SK-N-MC (cell line): ENCODE measurements around the gene VSIR.

Source experiments
- EZH2 ChIP-seq: fragments of 200-600 bp; sonication (generic); IDR thresholded peaks from one replicate; pipeline ENCODE4 v1.6.1; 2017; ENCODE audit warnings: antibody characterized with exemption
- POLR2AphosphoS5 ChIP-seq: IDR thresholded peaks from 2 replicates; pipeline ENCODE4 v1.6.1; 2012; ENCODE audit warnings: mild to moderate bottlenecking, low read depth, low read length, borderline replicate concordance

- TF ChIP-seq POLR2AphosphoS5 (no peak), EZH2 (no peak)
Measured at GRCh38 chr10:71698737-71699136, 74.6 kb downstream of the VSIR start.
